GM10266 (cell line): ENCODE results near the gene SNED1.

Experiments used
- DNase-seq: peaks from one replicate; pipeline ENCODE4 v3.0.0; 2012; ENCODE audit errors: extremely low spot score
- TF ChIP-seq, protein P1 (sequence below): IDR thresholded peaks from 2 replicates; pipeline ENCODE4 v1.5.1; 2012; ENCODE audit warnings: mild to moderate bottlenecking, low read depth; ENCODE audit not compliant: control insufficient read depth, insufficient read depth; ENCODE audit errors: missing control alignments

The SNED1 gene

DNA sequence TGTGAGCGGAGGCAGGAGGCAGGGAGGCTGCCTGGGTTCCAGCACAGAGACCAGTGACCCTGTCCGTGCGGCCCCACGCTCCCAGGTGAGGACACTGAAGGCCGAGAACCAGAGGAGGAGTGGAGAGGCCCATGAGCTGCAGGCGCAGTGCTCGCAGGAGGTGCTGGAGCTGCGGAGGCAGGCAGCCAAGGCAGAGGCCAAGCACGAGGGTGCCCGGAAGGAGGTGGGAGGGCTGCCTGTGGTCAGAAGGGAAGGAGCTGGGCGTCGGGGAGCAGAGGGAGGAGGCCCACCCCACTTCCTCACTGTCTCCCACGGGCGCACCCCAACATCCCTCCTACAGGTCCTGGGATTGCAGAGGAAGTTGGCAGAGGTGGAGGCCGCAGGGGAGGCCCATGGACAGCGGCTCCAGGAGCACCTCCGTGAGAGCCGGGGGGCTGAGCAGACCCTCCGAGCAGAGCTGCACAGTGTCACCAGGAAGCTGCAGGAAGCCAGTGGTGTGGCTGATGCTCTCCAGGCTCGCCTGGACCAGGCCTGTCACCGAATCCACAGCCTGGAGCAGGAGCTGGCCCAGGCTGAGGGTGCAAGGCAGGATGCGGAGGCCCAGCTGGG is 33.0 kb upstream of the SNED1 start:
- no peak for DNase-seq
- TF ChIP-seq, protein P1, sequence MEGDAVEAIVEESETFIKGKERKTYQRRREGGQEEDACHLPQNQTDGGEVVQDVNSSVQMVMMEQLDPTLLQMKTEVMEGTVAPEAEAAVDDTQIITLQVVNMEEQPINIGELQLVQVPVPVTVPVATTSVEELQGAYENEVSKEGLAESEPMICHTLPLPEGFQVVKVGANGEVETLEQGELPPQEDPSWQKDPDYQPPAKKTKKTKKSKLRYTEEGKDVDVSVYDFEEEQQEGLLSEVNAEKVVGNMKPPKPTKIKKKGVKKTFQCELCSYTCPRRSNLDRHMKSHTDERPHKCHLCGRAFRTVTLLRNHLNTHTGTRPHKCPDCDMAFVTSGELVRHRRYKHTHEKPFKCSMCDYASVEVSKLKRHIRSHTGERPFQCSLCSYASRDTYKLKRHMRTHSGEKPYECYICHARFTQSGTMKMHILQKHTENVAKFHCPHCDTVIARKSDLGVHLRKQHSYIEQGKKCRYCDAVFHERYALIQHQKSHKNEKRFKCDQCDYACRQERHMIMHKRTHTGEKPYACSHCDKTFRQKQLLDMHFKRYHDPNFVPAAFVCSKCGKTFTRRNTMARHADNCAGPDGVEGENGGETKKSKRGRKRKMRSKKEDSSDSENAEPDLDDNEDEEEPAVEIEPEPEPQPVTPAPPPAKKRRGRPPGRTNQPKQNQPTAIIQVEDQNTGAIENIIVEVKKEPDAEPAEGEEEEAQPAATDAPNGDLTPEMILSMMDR: no peak

DNA sequence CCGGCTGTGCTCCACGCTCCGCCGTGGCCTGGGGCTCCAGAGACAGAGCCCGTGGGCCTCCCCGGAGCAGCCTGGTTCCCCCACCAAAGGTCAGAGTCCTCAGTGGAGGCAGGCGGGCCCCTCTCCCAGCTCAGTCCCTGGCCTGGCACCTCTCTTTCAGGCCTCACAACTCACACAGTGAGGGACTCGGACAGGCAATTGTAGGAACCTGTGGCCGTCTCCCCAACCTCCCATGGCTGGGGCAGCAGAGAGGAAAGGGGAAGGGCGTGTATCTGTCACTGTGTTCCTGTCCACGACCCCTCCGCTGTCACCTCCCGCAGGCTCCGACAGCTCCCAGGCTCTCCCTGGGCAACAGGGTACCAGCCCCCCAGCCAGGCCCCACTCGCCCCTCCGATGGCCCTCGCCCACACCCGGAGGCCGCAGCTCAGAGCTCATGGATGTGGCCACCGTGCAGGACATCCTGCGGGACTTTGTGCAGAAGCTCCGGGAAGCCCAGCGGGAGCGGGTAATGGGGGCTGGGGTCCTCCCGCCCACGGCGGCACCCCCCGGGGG is 32.4 kb upstream of the SNED1 start:
- DNase-seq: no peak
- TF ChIP-seq, protein P1: no peak

DNA sequence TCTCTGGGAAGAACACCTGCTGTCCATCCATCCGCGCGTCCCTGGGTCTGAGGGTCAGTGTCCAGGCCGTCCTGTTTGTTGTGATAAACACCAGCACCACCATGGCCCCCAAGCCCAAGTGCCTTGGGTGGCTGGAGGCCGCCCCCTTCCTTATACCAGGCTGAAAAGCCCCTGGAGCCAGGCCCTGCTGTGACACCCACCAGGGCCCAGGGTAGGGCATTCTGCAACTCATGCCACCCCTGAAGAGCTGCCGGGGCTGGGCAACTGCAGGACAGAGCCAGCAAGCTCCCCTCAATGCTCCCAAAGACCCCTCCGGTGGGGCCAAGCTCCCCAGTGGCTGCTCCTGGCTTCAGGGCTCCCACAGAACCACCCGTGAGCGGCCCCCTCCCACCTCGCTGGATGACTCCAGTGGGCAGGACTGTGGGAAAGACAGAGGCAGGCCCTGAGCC is 31.9 kb upstream of the SNED1 start:
- TF ChIP-seq, protein P1: no peak
- DNase-seq: no peak

DNA sequence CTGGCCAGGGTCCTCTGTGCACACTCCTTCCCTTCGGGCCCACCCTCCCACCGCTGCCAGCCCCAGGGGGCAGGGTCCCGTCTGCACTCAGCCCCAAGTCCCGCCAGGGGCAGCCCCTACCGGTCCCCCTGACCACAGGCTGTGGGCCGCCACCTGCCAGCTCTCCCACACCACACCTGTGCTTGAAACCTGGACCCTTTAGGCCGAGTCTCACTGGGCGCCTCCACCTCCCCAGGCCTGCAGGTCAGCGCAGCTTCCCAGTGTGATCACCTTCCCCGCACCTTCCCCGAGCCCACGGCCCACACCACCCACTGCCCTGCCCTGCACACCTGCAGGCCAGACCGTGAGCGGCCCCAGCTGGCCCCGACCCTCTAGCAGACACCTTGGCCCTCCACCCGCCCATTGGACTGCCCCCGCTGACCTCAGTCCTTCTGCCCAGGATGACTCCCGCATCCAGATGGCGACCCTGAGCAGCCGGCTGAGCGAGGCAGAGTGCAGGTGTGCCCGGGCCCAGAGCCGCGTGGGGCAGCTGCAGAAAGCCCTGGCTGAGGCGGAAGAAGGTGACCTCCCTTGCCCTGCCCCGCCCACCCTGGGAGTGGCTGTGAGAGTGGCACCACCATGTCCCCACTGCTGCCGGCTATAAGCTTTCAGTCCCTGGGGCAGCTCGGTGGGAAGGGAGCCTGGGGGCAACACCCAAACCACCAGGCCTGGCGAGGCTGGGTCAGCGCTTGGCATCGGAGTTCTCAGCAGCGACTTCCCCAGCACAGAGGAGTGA is 31.3 kb upstream of the SNED1 start:
- DNase-seq: no peak
- TF ChIP-seq, protein P1: no peak

DNA sequence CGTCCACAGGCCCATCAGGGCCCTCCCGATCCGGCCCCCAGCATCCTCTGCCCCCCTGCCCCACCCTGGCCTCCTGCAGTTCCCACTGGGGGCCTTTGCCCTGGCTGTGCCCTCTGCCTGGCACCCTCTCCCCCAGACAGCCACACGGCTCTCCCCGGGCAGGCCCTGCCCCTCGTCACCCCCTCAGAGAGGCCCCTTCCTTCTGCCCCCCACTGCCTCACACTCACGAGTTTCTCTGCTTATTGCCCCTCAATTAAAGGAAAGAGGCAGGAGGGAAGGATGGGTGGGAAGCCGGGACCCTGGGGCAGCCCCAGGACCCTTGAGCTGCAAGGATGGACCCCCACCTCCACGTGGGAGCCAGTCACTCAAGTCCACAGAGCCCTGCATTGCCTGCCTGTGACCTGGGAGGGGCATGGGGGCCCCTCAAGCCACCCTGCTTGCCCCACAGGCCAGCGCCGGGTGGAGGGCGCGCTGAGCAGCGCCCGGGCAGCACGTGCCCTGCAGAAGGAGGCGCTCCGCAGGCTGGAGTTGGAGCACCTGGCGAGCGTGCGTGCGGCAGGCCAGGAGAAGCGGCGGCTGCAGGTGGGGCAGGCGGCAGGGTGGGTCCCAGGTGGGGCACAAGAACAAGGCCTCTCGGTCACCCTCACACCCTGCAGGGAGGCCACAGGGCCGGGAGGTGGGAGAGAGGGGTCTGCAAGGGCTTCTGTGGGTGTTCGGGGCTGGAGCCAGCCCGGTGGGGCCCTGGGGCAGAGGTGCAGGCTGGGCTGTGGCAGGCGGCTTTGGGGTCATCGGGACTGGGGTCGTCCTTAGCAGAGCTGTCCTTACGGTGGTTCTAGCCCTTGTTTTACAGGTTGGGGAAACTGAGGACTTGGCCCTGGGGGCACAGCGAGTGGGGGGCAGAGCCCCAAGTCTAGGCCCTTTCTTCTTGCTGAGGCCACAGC is 30.5 kb upstream of the SNED1 start:
- no peak for DNase-seq

More for the DNA sequence above, 30.5 kb upstream of the SNED1 start:
- TF ChIP-seq, protein P1: no peak
